Heart right ventricle (tissue), 16 donors: ENCODE measurements around the gene PLK5. TPM values are rescaled to one million over a fixed set of nuclear protein-coding genes. Genes with fewer than 3 reads are reported as not detected.

ENCODE experiments used
- ATAC-seq, 8 donors: fragments of 200-7000 bp; cut with Tn5 transposase; one replicate each; pipeline ENCODE4 v1.9.1; 2020; ENCODE audit warnings: mild to moderate bottlenecking in 8 of 8, moderate library complexity in 8 of 8, moderate number of reproducible peaks in 1 of 8
- DNase-seq, 2 donors: peaks; one replicate each; pipeline ENCODE4 v3.0.0-alpha.2; 2020
- H3K27ac ChIP-seq, 10 donors: fragments of 200-600 bp; sonication (generic) in 2 of 10; one replicate each; pipeline versions ENCODE4 v1.5.0 to v1.8.0; 2020 to 2022; ENCODE audit warnings: mild to moderate bottlenecking in 3 of 10
- H3K27me3 ChIP-seq, 7 donors: fragments of 200-600 bp; one replicate each; pipeline ENCODE4 v1.8.0; 2021 to 2022; ENCODE audit warnings: mild to moderate bottlenecking in 2 of 7
- H3K36me3 ChIP-seq, 9 donors: fragments of 200-600 bp; sonication (generic) in 1 of 9; one replicate each; pipeline versions ENCODE4 v1.5.0 to v1.8.0; 2020 to 2022; ENCODE audit warnings: mild to moderate bottlenecking in 2 of 9
- H3K4me1 ChIP-seq, 9 donors: fragments of 200-600 bp; sonication (generic) in 1 of 9; one replicate each; pipeline versions ENCODE4 v1.5.0 to v1.8.0; 2020 to 2022; ENCODE audit warnings: mild to moderate bottlenecking in 4 of 9
- H3K4me3 ChIP-seq, 10 donors: fragments of 200-600 bp; sonication (generic) in 2 of 10; one replicate each; pipeline versions ENCODE4 v1.5.0 to v1.8.0; 2020 to 2022; ENCODE audit warnings: mild to moderate bottlenecking in 7 of 10, moderate library complexity in 2 of 10
- H3K9me3 ChIP-seq, 11 donors: fragments of 200-600 bp in 10 of 11; sonication (generic) in 2 of 11; one replicate each; pipeline versions ENCODE4 v1.5.0 to v1.8.0; 2013 to 2022; ENCODE audit warnings: mild to moderate bottlenecking in 2 of 11, control low read depth in 1 of 11, moderate library complexity in 1 of 11
- WGBS, 2 donors: extraction: QIAGEN DNeasy Blood & Tissue Kit; methylation state at CpG; one replicate each; pipeline ENCODE4 v1.1.7; 2013; ENCODE audit warnings: inconsistent platforms in 1 of 2; 5-methylcytosine and 5-hydroxymethylcytosine counted together
- intact Hi-C, 10 donors: fragments of 100-400 bp; cut with DNase I; formaldehyde crosslinking; loops; one replicate each; pipeline versions ENCODE4 v1.11.1 to v1.14.2; 2022
- polyA plus RNA-seq, 2 donors: library from polyadenylated mRNA; stranded (reverse); fragments of 200-250 nt; gene quantifications; one replicate each; pipeline ENCODE4 v1.2.3, GENCODE V29; 2013
- total RNA-seq, 10 donors: library from RNA; stranded (reverse); fragmentation: NEBNext Ultra II Directional in 3 of 10; extraction: Animal tissue kit (Norgen Biotek cat#: 25700) in 3 of 10; gene quantifications; one replicate each; pipeline versions ENCODE4 v1.2.1 to v1.2.4, GENCODE V29; 2021 to 2023
- TF ChIP-seq, protein P1 (sequence below), 9 donors: fragments of 200-600 bp; sonication (generic) in 2 of 9; IDR thresholded peaks; one replicate each; pipeline versions ENCODE4 v1.5.0 to v1.8.0; 2021 to 2022; ENCODE audit warnings: antibody characterized with exemption in 9 of 9, mild to moderate bottlenecking in 5 of 9, moderate library complexity in 1 of 9
- donor health status: Arrhythmogenic right ventricular cardiomyopathy.
- donor health status: ischemic (EF 13 %, LVEDD 7.1; RV severe dilation, severe dysfunction).
- donor health status: healthy with polysubstance abuse.
- donor health status: DM: no; HTN: yes; CAD: no.
- donor health status: DM: no; HTN: no; CAD: no.
- donor health status: ischemic (EF 25% LVEDD 6.9; RV normal size, moderate dysfunction).
- donor health status: ischemic (EF 25% LVEDD 5.7; RV mildly dilated, moderate dysfunction).
- donor health status: healthy.
- donor health status: DM: yes; HTN: yes; CAD: no.
- donor health status: Ischemic cardiomyopathy.
- donor health status: ischemic (EF 35%, LVEDD 5.7; RV mildly dilated, moderate dysfunction).
- donor health status: nonischemic (EF 11% LVEDD 7.7; RV severe dilation, severe dysfunction).
- donor health status: DM: yes; HTN: yes; CAD: no.
- donor health status: PGD.
- donor health status: ischemic (EF 29% LVEDD 5.4; RV normal size, mild dysfunction).
- donor health status: nonischemic (EF 23%, LVEDD 6.1; RV moderate dilation, normal function).

Gene PLK5
- total and polyA plus RNA-seq, 12 donors, result 0.11 to 0.57 TPM; not detected in 10

DNA sequence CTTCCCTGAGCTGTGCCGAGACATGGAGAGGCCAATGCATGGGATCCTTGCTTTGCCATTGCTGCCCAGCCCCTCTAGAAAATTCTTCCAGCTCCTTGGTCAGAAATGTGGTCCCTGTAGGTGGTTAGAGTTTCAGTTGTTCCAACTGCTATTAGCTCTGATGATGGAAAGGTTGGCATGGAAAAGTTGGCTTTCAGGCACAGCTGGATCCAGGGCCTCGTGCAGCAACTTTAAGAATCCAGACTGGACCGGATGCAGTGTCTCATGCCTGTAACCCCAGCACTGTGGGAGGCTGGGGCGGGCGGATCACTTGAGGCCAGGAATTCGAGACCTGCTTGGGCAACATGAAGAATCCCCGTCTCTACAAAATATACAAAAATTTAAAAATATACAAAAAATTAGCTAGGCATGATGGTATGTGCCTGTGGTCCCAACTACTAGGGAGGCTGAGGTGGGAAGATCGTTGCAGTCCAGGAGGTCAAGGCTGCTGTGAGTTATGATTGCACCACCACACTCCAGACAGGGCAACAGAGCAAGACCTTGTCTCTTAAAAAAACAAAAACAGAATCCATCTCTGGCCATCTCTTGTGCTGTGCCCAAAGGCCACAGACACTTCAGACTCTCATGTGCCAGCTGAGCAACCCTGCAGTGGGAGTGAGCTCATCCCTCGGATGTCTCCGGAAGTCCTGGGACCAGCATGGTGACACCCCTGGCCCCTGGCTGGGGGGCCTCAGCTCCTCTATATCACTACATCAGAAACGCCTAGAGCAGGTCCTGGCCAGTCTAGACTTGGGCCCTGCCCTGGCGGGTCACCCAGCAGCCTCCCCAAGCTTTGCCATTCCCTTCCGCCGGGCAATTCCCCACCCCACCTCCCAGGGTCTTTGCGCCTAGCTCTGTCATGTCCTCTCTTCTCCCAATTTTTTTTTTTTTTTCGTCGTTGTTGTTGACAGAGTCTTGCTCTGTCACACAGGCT is 27.5 kb downstream of the PLK5 start:
- H3K4me3 ChIP-seq, result no peak overlapping the region
- no peaks in the 10 kb centered on the region for H3K9me3 ChIP-seq
- H3K36me3 ChIP-seq, result peaks cover 0 to 12% (median 0%) of the 10 kb centered on the region in 9 donors
- H3K27ac ChIP-seq, result no peak overlapping the region
- DNase-seq (no peak), ATAC-seq (no peak)
- H3K4me1 ChIP-seq, result peaks cover 0 to 1% (median under 1%) of the 10 kb centered on the region in 9 donors
- H3K27me3 ChIP-seq, result peaks cover 0 to 7% (median under 1%) of the 10 kb centered on the region in 7 donors
- TF ChIP-seq, protein P1, sequence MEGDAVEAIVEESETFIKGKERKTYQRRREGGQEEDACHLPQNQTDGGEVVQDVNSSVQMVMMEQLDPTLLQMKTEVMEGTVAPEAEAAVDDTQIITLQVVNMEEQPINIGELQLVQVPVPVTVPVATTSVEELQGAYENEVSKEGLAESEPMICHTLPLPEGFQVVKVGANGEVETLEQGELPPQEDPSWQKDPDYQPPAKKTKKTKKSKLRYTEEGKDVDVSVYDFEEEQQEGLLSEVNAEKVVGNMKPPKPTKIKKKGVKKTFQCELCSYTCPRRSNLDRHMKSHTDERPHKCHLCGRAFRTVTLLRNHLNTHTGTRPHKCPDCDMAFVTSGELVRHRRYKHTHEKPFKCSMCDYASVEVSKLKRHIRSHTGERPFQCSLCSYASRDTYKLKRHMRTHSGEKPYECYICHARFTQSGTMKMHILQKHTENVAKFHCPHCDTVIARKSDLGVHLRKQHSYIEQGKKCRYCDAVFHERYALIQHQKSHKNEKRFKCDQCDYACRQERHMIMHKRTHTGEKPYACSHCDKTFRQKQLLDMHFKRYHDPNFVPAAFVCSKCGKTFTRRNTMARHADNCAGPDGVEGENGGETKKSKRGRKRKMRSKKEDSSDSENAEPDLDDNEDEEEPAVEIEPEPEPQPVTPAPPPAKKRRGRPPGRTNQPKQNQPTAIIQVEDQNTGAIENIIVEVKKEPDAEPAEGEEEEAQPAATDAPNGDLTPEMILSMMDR (IDR thresholded peaks at IDR 0.05), result no peak
- intact Hi-C loops, result no loop called here
- WGBS, 2 donors, result 84 to 86% methylated on average over 17 of the region's 17 CpGs

DNA sequence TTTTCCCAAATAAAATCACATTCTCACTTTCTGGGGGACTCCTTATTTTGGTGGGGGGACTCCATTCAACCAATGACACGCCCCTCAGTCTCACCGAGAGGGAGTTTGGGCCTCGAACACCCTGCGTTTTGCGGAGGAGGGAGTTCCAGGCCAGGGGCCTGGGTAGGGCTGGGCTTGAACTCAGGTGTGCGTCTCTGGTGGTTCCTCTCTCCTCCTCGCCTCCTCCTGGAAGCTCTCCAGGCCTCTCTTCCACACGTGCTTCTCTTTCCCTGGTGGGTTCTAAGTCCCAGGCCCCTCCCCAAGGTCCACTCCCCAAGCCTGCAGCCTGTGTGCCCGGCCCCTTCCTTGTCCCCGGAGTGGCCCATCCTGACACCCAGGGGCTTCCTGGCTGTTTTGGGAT is 29.5 kb downstream of the PLK5 start:
- intact Hi-C loops, result no loop called here
- no peak for ATAC-seq
- DNase-seq, result no peak
- 84 to 86% methylated on average over 10 of the region's 10 CpGs for WGBS, 2 donors
- Histone ChIP-seq H3K27me3 (no peaks in the 10 kb centered on the region), H3K4me1 (no peaks in the 10 kb centered on the region), H3K36me3 (peaks cover 0 to 15% (median 0%) of the 10 kb centered on the region in 9 donors), H3K4me3 (no peak overlapping the region), H3K27ac (no peak overlapping the region), H3K9me3 (no peaks in the 10 kb centered on the region)
- TF ChIP-seq, protein P1 (IDR thresholded peaks at IDR 0.05), result no peak

DNA sequence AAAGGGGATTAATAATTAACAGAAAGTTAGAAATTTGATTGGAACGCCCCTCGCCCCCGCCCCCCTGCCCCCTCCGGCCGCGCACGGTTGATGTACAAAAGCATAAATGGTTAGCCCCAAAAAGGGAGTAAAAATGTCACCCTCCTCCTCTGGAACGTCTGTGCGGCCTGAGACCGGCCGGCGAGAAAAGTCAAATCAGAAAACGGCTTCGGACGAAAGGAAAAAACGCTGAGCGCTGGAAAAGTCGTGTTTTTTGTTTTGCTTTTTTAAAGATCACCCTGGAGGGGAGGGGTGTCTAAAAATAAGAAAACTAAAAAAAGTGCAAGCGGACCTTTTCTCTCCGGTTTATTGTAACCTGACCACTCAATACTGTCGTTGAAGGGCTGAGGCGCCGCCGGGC is 31.1 kb downstream of the PLK5 start:
- Histone ChIP-seq H3K4me3 (no peak overlapping the region), H3K36me3 (peaks cover 0 to 15% (median 0%) of the 10 kb centered on the region in 9 donors), H3K9me3 (no peaks in the 10 kb centered on the region), H3K27me3 (no peaks in the 10 kb centered on the region), H3K4me1 (peaks cover 0 to under 1% (median 0%) of the 10 kb centered on the region in 9 donors), H3K27ac (no peak overlapping the region)
- ATAC-seq (no peak), DNase-seq (no peak)
- TF ChIP-seq, protein P1 (IDR thresholded peaks at IDR 0.05), result no peak
- 92 to 93% methylated on average over 24 of the region's 24 CpGs for WGBS, 2 donors
- intact Hi-C loops, result no loop called here

DNA sequence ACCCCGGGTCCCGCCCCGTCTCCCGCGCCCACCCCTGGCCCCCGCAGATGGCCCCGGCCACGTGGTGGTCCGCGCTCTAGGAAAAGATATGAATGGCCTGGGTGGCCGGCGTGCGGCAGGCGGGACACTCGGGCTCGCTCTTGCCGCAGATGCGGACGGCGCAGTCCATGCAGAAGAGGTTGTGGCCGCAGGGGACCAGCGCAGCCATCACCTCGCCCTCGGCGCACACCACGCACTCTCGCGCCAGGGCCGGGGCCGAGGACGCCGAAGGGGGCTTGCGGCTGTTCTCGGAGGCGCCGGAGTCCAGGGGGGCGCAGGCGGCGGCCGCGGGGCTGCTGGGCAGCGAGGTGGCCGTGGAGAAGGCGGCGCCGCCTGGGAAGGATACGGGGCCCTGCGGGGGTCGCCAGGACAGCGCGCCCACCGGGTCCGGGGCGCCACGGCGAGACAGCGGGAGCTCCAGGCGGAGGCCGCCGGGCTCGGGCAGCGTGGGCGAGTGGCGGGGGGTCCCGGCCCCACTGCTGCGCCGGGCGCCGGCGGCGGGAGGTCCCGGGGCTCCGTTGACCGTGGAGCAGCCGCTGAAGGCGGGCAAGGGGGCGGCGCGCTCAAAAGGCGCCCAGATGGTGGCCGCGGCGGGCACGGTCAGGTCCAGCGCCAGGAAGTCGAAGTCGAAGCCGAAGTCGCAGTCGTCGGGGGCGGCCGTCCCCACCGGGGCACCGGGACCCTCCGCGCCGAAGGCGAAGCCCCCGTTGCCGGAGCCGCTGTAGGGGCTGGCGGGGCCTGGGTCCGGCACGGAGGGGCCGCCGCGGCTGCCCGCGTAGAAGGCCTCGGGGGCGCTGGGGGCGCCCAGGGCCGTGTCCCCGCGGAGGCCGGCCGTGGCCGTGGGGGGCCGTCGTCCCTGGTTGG is 31.9 kb downstream of the PLK5 start:
- WGBS, 2 donors, result 96 to 97% methylated on average over 68 to 121 of the region's 121 CpGs
- no peaks in the 10 kb centered on the region for H3K9me3 ChIP-seq
- no peak for ATAC-seq
- intact Hi-C loops, result no loop called here
- no peak overlapping the region for H3K27ac ChIP-seq
- H3K36me3 ChIP-seq, result peaks cover 0 to 15% (median 0%) of the 10 kb centered on the region in 9 donors
- no peak for DNase-seq
- TF ChIP-seq, protein P1 (IDR thresholded peaks at IDR 0.05), result no peak
- H3K27me3 ChIP-seq, result no peaks in the 10 kb centered on the region
- H3K4me3 ChIP-seq, result no peak overlapping the region
- H3K4me1 ChIP-seq, result peaks cover 0 to 8% (median 0%) of the 10 kb centered on the region in 9 donors
